EH (cell line): ENCODE measurements around the gene HEG1.
"Not testable (repeated sequence)": the region's sequence is repeated elsewhere in the genome, so short reads cannot be mapped to it uniquely, and the experiment has no call there.

Experiments used
- DNase-seq: peaks from one replicate; pipeline ENCODE4 v3.0.0-alpha.2; 2015; ENCODE audit warnings: low read depth

Gene HEG1

DNA sequence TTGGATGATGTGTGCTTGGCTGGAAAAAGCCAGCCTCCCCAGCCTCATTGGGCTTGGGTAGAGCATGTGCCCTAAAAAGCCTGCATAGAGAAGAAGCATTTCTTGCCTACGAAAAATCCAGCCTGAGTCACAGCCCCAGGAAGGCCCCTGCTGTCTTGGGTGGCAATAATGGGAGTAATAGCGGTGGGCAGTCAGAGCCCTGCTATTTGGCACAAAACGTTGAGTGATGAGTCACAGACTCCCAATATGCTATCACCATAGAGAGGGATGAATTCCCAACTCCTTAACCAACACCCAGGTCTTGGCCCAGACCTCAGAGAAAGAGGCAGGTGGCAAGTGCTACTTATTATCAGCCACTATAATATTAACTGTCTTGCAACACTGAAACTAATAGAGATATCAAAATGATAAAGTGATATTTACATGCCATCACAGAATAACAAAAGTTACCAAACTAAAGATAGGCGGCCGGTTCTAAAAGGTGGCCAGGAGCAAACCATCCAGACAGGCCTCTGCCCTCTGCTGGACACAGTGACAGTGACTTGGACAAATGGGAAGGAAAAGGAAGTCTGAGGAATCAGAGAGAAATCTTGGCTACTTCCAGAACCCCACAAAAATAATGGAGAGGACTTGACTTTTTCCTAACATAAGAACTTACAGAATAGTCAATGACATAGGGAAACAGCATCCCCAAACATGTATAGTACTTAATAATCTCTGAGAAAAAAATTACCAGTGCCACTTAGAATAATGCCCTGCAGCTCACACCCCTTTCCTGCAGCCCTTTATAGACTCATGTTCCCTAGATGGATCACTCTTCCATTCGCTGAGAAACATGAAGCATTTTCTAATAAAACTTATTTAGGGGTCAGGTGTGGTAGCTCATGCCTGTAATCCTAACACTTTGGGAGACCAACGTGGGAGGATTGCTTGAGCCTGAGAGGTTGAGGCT lies 69.3 kb downstream of the HEG1 start:
- peak; percentile 98 for DNase-seq

DNA sequence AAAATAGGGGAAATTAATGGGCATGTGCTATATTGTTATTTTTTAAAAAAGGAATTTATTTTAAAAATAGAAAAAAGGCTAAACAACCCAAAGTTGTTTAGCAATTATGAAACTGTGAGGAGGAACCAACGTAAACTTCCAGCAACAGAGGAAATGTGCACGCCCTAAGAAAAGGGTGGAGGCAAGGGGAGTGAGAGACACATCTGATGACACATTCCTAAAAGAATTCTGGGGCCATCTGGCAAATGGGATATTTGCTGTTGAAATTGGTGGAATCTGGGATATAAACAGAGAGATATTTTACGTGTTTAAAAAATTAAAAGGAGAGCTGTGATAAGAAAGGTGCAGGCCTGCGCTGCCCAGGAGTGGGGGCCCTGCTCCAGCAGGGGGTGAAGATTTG lies 70.4 kb downstream of the HEG1 start:
- DNase-seq = peak; percentile 91

DNA sequence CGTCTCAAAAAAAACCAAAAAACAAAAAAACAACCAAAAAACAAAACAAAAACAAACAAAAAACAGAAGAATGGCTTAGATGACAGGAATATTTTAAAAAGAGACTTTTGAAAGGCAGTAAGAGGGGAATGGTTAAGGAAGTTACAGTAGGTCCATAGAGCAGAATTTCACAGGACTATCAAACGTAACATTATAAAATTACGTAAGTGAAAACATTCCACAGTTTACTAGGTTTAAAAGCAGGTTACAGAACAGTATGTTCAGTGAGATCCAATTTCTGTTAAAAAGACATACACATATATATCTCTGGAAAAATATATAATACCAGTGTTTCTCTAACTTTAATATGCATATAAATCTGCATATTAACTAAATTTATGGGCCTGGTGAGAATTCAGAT lies 71.0 kb downstream of the HEG1 start:
- no peak for DNase-seq

DNA sequence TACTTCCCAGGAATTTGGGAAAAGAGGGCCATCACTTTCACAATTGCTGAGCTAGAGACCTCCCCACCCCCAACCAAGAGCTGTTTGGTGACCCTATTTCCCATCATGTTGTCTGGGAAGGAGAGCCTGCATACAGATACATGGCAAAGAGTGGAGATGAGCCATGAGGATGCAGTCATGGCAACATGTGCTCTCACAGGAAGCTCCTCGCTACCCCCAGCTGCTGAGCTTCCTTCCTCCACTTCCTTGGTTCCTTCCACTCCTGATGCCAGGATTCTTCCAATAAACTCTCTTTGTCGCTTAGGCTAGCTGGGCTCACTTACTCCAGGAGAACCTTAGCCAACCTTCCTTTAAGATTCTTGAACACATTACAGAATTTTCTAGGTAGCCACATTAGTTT lies 72.9 kb downstream of the HEG1 start:
- no peak for DNase-seq

DNA sequence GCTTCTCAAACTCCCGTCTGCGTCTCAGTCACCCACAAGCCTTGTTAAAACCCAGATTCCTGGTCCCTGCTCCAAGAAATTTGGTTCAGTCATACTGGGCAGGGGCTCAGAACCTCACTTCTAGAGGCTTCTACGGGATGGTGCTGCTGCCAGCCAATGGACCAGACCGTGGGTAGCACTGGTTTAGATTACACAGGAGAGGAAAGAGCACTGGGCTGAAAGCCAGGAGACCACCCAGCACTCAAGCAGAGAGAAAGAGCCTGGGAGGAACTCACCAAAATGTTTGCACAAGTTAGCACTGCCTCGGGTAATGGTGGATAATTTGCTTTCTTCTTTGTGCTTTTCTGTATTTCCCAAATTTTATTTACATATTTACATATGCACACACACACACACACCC lies 74.3 kb downstream of the HEG1 start:
- no peak for DNase-seq

DNA sequence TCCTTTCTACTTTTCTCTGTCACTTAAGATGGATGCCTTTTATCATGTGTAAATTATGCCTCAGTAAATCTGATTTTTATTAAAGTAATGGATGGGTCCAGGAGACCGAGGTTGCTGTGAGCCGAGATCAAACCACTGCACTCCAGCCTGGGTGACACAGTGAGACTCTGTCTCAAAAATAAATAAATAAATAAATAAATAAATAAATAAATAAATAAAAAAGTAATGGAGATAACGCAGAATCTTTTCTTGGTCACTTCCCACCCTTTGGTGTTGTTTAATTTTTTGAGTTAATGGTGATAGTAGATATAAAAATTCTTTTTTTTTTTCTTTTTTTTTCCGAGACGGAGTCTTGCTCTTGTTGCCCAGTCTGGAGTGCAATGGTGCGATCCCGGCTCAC lies 77.2 kb downstream of the HEG1 start:
- DNase-seq = no peak

DNA sequence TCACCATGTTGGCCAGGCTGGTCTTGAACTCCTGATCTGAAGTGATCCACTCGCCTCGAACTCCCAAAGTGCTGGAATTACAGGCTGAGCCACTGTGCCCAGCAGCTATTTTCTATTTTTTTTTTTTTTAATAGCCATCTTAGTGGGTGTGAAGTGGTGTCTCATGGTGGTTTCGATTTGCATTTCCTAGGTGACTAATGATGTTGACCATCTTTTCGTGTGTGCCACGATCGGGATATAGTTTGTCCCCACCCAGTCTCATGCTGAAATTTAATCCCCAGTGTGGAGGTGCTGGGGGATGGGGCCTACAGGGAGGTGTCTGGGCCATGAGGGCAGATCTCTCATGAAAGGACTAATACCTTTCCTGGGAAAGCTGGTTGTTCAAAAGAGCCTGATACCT lies 79.4 kb downstream of the HEG1 start:
- no peak for DNase-seq

DNA sequence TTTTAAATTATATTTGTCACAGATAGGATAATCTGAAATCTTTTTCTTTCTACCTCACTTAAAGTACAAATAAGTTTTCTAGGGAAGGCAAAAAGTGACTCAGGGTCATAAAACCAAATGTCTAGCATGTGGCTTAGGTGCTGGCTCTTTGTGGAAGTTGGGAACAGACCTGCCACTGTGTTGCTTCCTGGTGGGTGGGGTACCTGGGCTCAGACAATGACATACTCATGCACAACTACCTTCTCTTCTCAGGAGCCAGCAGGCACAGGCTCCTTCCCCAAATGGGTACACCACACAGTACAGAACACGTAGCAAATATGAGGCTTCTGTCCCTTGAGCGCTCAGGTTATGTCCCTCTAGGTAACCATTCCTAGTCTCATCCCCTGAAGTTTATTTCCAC lies 81.1 kb downstream of the HEG1 start:
- DNase-seq = no peak

DNA sequence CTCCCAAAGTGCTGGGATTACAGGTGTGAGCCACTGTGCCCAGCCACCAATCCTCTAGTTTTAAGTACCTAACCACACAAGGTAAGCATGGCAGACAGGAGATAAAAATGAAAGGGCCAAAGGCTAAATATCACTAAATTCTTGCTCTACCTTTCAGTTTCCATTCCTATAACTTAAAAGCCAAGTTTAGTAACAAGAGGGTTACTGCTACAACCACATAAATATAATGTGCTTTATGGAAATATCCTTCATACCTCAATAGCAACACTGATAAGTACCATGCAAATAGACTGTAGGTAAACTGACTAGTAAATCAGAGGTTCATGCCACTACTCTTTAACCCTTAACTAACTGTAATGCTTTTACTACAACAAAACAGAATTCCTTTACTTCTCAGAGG lies 82.5 kb downstream of the HEG1 start:
- no peak for DNase-seq

DNA sequence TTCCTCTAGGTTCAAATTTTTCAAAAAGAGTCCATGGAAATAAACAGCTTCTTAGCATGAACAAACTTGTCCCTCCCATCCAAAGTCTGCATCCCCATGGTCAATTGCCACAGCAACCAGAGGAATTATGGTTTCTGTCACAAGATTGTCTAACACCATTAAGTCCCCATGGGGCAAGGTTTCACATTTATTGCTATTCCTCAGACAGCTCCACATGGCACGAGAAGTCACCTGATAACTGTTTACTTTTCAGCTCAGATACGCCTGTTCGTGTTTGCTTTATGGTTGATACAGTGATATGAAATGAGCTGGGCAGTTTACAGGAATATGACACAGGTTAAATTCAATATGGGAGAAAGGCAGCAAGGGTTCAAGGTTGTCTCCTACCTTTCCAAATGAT lies 83.3 kb downstream of the HEG1 start:
- DNase-seq = no peak

DNA sequence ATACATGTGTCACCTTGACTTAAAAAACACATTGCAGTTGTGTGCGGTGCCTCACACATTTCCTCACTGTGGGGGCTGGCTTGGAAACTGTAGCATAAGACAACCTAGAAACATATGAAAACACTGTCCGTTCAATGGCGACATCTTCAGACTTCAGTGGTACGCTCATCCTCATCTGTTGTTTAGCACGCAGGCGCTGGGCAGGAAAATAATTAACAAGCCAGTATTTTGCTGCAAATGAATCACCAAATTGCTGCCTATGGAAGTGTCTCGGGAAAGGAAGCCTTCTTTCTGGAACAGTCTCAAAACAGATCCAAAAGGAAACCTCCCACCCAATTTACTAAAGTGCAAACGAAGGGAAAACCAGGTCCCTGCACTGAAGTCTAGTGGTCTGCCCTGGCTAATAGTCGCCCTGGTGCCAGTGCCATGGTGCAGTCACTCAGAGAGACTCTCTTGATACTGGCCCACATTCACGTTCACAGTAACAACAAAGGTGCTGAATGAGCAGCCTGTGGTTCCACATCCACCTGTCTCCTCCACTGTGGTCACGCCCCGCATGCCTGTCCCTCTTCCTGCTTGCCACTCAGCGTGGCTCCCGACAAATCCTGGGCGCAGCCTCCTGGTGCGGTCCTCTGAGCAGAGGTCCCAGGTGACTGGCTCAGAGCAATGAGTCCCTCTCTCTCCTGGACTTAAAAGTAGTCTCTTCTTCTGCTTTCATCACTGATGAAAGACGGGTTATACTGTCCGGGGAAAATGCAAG lies 85.7 kb downstream of the HEG1 start:
- no peak for DNase-seq

DNA sequence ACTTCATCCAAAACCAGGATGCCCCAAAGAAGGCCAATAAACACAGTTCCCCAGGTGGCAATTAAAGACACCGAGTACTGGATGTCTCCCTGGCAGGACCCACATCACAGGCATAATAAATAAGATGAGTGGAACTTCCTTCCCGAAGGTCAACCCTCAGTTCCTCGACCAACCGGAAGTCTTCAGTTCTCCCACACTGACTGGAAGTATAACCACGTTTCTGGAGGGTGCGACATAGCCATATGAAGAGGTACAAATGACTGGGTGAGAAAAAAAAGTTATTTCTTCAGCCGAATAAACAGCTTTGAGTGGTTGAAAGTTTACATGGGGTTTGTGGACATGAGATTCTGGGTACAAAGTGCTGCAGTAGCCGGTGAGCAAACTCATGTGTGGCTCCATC lies 86.6 kb downstream of the HEG1 start:
- no peak for DNase-seq

DNA sequence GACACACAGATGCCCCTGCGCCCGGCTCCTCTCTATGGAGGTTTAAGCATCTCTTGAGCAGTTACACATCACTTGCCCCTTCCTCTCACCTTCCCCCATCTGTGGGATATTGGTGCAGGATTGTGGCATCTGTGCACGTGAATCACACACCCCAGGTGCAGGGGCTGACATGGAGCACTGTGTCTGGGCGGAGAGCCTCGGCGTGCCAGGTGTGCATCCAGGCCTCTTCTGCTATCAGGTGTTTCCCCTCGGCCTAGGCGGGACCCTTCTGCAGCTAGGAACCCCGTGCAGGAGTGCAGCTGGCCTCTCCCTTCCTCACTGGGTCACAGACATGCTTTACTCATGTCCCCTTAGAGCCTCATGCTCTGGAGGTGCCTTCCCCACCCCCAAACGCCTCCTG lies 87.8 kb downstream of the HEG1 start:
- DNase-seq = no peak

DNA sequence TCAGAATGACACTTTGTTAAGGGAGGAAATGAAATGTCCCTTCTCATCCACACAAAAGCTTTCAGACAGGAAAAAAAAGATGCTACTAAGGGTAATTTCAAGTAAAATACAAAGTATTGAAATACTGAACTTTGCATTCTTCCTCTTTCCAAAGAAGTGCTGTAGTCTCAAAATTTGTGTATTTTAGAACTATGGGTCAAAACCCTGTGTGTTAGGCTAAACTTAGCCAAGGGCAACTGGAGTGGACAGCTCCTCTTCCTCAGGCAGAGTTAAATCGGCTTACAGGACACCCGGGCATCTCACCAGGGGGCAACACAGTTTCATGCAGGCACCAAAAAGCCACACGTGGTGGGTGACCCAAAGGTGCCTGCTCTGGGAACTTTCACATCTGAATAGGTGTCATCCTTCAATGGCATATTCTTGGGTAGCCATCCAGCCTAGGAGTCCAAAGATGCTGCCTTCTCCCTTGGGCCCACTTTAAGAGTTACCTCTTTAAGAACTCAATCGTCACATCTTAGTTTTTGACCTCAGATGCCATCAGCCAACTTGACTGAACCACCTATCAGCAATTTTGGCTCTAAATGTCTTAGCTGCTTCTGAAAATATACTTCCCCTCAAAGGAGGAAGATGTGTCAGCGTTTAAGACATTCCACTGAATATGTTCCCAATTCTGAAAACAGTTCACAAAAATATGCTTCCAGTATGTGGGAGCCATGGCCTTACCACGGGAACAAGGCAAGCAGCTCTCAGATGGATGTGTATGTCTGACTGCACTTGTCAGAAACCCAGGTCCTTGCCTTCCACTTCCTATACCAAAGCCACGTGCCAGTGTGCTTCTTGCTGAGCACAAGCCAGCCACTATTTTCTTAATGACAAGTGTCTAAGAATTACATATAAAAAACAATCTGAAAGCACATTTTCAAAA lies 89.0 kb downstream of the HEG1 start:
- DNase-seq = peak; percentile 21

DNA sequence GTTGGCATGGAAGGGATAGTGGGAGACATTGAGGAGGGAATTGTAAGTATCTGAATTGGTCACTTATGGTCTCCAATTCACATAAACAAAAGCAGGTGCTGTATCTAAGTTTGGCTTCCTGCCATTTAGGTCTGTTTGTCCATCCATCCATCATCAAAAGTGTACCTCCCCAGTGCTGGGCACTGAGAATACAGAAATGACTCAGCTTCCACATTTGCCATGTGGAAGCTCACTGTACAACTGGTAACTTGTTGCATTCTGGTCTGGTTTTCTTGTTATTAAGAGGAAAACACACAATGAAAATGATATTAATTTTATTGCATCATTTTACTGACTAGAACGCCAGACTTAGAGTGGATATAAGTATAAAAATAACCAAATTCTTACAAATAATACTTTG lies 90.4 kb downstream of the HEG1 start:
- no peak for DNase-seq

DNA sequence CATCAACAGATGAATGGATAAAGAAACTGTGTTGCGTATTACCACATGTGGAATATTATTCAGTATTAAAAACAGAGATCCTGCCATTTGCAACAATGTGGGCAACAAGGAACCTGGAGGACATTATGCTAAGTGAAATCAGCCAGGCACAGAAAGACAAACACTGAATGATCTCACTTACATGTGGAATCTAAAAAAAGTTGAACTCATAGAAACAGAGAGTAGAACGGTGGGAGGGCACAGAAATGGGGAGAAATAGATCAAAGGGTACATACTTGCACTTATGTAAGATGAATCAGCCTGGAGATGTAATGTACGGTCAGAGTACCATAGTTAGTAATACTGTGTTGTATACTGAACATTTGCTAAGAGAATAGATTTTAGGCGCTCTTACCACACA lies 91.4 kb downstream of the HEG1 start:
- DNase-seq = peak; percentile 41

DNA sequence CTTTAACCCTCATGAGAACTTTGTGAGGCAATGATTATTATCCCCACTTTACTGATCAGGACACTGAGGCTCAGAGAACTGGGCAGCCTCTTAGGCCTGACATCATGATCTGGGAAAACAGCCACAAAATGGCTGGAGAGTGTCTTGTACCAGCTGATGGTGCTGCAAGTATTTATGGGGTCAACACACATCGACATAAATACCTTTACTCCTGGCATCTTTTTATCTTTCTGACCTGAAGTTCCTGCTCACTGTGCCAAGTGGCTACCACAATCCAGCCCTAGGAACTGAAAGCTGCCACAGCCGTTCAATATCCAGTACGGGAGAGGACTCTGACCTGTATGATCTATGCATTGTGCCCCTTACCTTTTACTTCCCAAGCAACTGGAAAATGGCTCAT lies 92.0 kb downstream of the HEG1 start:
- DNase-seq = peak; percentile 30

DNA sequence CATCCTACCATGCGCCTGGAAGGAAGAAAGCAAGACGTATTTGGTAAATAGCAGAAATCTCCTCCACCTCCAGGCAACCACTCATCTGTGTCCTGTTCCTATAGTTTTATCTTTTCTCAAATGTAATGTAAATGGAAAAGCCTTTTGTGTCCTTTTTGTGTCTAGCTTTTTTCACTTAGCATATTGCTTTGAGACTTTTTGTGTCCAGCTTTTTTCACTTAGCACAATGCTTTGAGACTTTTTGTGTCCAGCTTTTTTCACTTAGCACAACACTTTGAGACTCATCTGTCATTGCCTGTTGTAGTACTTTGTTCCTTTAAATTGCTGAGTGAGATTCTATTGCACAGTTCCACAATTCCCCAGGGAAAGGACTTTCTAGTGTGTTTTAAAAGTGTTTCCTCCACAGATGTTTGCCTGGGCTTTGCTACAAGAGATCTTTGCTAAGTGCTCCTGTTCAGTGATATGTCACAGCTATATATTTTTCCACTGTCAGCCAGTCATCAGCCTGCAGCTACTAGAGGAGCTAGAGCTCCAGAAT lies 93.3 kb downstream of the HEG1 start:
- DNase-seq = peak; percentile 41

DNA sequence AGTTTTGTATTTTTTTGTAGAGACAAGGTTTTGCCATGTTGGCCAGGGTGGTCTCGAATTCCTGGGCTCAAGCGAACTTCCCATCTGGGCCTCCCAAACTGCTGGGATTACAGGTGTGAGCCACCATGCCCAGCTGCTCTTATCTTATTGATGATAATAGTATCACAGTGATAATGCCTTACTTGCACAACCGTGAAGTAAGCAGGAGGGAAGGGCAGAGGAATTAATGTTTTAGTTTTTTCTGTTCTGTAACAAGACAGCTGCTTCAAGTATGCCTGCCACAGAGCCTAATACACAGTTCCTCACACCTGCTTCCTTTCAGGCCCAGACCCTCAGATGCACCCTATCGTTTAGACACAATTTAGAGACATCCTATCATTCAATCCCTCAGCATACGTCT lies 95.1 kb downstream of the HEG1 start:
- no peak for DNase-seq

DNA sequence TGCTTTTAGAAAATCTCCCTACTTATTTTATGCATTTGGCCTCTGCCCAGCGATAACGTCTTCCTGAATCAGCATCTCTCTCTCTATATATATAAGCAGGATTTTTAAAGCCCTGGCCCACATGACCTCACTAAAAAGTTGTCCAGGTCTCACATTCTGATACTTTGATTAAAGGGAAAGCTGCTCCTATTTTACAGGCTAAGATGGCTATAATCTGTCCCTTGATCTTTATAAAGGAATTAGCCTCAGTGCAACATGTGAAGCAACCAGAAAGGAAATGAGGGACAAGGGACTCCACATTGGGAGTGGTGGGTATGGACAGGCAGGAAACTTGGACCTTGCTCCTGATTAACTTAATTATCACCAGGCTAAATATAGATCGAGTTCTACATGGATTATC lies 95.7 kb downstream of the HEG1 start:
- no peak for DNase-seq

DNA sequence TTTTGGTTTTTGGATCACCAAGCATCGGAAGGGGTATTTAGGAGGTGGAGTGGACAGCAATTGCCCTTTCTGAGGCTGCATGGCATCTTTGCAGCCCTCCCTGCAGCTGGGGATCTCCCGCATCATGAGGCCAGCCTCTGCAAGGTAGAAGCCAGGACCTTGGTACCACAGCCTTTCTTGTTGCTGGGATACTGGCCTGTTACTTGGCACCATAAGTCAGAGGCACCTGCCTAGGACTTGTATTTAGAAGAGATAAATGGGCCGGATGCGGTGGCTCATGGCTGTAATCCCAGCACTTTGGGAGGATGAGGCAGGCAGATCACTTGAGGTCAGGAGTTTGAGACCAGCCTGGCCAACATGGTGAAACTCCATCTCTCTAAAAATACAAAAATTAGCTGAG lies 97.8 kb downstream of the HEG1 start:
- DNase-seq = not testable (repeated sequence)

DNA sequence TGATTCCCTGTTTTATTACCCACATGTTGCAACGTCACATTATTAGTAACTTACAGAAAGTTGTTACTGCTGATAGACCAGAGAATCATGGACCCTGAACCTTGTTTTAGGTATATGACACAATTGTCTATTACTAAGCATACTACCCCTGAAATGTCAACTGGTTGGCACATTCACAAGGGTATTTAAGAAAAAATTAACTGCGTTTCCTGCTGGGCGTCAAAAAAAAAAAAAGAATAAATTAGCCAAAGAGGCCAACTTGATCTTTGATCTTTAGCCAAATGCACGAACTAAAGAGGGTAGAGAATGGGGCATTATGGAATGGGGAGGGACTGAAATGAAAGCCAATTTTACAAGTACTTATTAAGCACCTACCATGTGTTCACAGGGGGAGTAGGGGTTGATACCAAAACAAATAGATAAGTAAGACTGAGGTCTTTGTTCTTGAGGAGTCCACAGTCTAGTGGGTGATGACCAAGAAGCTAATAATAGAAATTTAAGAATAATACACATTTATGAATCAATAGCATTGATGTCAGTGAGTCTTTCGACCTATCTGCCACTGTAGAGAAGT lies 103.4 kb downstream of the HEG1 start:
- no peak for DNase-seq
